Stimulated activated CD8-positive, alpha-beta memory T cell treated with anti-CD3 and anti-CD28 coated beads, Interleukin-15, amount 100 ng/mL, for 24 hours (primary cell): ENCODE measurements around the gene KRT7.
"Not testable (repeated sequence)": the region's sequence is repeated elsewhere in the genome, so short reads cannot be mapped to it uniquely, and the experiment has no call there.

Source experiments
- DNase-seq: peaks from one replicate; pipeline ENCODE4 v3.0.0-alpha.2; 2020; ENCODE audit warnings: low read depth

Gene KRT7

DNA sequence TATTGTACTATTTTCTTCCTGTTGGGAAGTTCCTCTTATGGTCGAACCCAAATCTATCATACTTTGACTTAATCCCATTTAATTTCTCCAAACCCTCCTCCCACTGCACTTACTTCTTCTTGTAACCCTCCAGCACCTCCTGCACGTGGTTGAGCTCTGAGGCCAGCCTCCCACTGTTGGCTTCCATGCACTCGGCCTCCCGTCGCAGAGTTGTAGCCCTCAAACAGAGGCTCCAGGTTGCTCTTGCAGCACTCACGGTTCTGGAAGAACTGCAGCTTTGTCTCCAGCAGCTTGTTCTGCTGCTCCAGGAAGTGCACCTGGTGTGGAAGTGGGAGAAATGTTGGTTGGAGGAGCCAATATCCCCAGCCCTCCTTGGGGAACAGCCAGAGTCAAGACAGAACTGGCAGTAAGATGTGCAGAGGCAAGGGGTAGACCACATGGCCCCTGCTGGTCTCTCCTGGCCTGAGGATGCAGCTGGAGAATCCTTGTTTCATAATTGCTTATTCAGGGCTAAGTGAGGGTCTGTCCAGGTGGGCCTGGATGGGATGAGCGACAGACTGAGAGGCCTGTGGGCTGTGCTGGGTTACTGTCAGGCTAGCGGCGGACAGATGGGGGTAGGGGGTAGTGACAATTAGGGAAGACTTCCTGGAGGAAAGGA, 23.0 kb downstream of the KRT7 start:
- DNase-seq = no peak

DNA sequence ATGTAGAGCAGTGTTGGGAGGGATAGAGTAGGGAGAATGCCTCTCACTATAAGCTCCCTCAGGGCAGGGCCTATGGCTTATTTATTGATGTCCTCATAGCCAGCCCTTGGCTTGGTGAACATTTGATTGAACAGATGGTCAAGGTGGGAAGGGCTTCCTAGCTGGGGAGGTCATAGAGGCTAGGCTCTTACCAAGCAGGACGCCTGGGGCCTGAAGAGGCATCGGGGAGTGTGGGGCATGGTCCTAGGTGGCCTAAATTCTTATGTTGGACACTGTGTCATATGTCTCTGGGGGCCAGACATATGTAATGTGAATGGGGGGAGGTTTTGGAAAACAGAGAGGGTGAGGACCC, 23.5 kb downstream of the KRT7 start:
- DNase-seq = no peak

DNA sequence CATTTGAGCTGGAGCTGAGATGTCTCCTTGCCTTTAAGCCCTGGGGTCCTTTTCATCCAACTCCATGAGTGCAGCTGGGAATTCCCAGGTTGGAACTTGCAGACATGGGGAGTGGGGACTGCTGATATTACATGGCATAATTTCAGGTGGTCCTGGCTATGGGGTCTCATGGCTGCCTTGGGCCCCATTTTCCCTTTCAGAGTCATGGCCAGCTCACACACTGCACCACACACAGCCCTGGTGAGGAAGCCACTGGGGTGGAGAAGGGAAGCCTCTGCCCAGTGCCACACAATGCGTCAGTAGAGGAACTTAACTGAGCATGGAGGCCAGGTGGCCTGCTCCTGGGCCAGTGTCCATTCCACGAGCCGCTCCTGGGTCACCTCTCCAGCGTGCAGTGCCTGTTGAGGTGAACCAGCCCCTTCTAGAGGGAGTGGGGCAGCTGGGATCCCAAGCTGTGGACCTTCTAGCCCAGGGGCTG, 24.1 kb downstream of the KRT7 start:
- DNase-seq = no peak

DNA sequence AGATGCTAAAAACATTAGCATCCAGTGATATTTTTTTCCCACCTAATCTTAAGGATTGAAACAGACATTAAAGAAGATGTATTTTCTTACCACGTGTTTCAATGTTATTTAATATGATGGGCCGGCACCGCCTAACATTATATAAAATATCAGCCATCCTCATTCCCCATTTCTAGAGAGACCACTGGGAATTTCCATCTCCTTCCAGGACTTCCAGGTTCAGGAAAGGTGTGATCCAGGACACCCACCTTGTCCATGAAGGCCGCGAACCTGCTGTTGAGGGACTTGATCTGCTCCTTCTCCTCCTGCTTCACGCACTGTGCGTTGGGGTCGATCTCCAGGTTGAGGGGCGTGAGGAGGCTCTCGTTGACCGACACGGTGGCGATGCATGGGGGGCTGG, 24.9 kb downstream of the KRT7 start:
- DNase-seq = not testable (repeated sequence)

DNA sequence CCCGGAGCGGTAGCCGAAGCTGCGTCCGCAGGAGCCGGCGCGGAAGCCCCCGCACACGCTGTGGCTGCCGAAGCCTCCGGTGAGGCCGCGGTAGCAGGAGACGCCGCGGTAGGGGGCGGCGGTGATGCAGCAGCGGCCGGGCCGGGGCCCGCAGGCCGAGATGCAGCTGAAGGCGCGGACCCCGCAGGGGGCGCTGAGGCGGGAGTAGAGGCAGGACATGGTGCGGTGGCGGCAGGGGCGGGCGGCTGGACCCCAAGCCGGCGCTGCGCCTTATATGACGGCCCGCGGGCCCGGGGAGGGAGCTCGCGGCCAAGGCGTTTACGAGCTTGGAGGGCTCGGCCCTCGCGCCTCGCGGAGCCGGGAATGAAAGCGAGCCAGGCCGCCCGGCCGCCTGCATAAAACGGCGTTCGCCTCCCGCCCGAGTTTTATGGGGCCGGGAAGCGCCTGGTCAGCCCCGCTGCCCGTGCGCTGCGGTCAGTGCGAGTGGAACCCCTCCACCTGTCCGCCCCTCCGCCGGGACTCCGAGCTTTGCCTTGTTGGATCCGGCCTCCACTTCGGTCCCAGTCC, 25.4 kb downstream of the KRT7 start:
- no peak for DNase-seq

DNA sequence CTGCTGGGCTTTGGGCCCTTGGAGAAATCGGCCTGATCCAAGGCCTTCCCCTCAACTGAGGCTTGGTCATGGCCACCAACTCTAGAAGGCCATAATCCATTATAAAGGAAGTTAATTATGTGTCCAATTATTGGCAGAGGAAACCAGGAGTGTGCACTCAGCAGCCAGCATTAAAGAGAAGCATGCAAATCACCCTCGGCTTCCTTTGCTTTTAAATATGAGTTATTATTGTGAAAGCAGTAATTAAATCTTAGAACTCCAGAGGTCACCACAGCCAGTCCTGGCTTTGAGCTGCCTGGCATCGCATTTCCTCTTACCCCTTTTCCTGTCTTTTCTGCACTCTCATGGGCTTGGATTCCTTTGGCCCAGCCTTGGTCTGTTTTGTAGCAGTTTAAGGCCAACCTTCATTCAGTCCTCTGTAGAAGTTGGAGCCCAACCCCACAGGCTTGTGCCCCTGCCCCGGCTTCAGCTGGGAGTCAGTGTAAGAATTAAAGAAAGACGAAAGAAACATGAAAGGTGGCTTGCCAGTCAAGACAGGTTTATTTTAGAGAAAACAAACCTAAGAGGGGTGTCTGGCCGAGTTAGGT, 26.7 kb downstream of the KRT7 start:
- DNase-seq = no peak

DNA sequence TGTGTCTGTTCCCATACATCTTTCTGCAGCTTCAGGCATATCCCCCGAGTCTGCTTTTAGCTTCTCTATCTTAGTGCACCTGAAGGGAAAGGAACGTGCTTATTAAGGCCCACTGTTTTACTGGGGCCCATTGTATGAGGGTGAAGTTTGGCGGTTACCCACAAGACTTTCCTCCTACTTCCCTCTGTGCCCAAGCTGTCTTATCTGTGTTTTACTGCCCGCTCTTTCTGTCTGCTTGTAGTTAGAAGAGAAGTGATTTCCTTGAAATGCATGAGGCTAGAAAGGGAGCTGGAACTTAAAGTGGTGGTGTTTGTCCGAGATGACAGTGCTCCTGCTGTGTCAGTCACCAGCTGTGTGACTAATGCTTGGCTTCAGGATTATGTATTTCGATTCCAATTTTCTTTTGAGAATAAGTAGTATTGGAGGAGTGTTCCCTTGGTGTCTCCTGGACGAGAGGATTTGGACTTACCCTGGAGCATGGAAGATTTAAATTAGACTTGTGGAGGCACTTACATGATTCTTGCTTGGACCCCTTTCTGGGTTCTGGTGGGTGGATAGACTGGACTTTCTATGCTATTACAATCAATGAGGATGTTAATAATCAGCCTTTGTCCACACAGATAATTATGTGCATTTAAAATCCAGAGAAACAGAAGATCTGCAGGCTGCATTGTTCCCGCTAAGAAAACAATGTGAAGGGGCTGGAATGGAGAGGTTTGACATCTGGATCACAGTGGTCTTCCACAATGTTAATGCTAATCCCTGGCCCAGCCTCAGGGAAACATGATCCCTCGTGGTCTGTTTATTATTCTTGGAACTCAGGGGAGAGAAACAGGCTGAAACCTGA, 27.5 kb downstream of the KRT7 start:
- no peak for DNase-seq

DNA sequence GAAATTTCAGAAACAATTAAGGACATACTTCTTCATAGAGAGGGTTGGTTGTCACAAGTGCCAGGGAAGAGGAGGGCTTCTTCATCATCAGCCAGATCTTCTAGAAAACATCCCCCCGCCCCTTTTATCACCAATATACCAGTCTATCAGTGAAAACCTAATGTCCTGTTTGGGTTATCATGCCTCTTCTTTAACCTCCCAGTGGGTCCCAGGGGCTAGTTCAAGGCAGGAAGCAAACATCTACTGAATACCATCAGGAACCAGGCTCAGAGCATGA, 28.1 kb downstream of the KRT7 start:
- DNase-seq = no peak

DNA sequence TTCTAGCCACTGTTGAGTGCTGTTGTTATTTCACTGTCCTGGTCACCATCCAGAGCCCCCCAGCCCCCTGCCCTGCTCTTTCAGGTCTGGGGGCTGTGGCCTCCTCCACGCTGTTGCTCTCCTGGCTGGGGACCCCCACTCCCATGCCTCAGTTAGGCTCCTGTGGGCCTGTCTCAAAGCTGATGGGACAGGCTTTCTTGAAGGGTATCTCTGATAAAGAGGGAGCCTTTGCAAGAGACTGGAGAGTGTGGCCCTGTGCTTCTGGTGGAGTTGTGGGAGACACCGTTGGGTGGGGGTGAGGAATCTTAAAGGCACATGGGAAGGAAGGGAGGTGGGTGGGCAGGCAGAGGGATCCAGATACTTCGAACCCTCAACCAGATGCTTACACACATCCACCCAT, 29.2 kb downstream of the KRT7 start:
- no peak for DNase-seq

DNA sequence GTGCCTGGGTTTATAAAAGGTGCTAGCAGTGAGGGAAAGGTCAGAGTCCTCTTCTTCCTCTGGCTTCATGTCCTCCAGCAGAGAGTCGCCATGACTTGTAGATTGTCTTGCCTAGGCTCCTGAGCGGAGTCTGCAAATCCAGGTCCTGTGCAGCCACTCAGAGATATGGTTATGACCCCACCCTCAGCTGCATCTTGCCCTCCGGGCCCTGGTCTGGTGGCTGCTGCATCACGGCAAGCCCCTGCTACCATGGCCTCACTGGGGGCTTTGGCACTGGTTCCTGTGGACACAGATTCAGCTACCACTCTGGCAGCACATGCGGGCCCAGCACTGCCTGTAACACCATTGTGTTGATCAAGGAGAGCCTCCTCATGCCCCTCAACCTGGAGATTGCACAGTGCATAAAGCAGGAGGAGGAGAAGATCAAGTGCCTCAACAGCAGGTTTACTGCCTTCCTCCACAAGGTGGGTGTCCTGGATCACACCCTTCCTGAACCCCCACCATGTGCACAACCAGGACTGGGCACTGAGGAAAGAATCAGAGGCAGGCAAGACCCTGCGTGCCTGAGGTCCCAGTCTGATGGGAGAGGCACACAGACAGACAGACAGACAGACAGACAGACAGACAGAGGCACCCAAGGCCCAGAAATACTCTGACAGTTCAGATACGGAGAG, 30.9 kb downstream of the KRT7 start:
- DNase-seq = no peak

DNA sequence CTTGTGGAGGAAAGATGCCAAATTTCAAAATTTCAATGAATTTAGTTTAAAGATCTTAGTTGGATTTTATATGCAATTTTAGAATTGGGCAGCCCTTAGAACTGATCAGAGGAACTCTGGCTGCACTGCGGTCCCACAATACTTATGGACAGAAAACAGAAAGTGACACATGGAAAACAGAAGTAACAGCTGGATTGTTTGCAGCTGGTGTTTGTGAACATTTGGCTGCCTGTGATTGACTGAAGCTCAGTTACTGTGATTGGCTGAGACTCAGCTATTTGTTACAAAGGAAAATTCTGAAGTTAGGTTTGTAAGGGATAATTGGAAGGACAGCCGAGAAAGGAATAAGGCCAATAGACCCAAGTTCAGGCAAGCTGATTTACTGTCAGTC, 31.4 kb downstream of the KRT7 start:
- DNase-seq = no peak

DNA sequence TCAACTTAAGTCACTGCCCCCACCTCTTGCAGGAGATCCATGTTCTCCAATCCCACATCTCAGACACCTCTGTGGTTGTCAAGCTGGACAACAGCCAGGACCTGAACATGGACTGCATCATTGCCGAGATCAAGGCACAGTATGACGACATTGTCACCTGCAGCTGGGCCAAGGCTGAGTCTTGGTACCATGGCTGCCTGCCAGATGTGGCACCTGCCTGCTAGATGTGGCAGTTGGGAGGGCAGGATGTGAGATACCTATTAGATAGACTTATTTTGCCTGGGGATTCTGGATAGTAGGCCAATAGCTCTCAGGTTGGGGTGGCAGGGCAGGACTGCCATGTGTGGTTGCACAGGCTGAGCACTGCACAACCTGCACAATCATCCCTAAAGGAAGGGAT, 33.5 kb downstream of the KRT7 start:
- no peak for DNase-seq

DNA sequence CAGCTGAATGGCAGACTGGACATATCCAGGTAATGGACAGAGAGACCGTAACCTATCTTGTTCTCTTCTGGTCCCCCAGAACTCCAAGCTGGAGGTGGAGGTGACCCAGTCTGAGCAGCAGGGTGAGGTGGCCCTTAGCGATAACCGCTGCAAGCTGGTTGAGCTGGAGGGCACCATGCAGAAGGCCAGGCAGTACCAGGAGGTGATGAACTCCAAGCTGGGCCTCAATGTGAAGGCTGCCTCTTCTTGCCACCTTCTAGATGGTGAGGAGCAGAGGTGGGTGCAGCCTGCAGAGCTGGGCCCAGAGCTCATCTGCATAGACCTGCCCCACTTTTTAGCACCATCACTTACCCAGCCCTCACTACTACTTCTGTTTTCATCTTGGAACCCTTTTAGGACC, 34.2 kb downstream of the KRT7 start:
- no peak for DNase-seq

DNA sequence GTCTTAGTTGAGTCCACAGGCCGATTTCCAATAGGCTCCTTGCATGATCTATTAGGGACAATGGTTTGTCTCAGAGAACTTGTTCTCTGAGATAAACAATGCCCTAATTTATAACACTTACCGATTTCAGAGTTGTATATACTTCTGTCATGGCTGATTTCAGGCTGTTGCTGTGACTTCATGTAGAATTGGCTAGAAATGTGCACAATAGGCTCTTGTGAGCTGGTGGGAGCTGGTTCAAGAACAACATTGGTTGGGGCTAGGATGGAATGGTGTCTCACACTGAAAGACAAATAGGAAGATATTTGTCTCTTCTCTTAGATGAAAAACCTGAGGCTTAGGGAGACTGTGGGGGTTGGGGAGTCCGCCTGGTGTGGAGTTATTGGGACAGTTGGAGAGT, 34.7 kb downstream of the KRT7 start:
- no peak for DNase-seq

DNA sequence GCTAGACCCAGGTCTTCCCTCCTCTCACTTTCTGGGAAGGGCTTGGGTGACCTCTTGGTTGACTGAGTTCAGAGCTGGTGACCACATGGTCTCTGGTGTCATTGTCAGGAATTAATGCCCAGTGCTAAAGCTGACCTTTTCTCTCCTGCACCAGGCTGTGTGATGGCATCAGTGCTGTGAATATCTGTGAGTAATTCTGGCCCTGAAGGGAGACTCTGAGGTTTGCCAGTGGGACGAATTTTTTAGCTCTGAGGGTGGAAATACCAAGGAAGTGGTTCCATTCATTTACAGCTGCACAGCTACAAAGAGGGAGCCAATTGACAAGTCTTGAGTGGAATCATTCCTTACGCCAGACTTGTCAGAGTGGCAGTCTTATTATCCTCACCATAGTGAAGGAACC, 35.2 kb downstream of the KRT7 start:
- no peak for DNase-seq

DNA sequence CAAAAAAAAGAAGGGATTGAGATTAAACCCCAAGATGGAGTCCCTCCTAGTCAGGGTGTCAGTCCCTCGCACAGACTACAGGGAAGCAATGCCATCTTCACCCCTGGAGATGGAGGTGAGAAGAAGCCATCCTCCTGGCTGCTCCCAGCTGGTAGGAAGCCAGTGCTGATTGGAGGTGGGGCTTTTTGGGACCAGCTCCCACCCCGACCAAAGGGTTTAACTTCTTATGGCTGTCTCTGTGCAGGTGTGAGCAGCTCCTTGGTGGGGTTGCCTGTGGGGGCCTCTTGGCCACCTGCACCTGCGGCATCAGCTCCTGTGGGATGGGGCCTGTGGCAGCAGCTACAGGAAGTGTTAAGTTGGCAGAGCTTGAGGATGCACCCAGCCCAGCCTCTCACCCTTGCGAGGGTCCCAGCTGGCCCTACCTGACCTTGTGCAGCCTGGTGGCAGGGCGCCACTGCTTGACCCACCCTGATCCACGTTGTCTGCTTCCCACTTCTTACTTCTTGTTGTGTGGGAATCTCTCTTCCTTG, 37.6 kb downstream of the KRT7 start:
- DNase-seq = no peak

DNA sequence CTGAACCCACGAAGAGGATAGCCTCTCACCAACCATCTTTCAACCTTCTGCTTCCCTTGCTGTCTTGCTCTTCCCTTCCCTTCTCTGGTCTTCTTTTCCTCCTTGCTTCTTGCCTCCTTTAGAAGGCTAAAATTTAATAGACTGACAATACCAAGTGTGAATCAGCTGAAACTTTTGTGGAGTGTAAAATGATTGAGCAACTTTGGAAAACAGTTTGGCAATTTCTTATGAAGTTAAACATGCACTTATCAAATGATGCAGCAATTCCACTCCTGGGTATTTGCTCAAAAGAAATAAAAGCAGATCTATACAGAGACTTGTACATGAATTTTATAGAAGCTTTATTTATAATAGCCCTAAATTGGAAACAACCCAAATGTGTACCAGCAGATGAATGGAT, 38.1 kb downstream of the KRT7 start:
- DNase-seq = no peak

DNA sequence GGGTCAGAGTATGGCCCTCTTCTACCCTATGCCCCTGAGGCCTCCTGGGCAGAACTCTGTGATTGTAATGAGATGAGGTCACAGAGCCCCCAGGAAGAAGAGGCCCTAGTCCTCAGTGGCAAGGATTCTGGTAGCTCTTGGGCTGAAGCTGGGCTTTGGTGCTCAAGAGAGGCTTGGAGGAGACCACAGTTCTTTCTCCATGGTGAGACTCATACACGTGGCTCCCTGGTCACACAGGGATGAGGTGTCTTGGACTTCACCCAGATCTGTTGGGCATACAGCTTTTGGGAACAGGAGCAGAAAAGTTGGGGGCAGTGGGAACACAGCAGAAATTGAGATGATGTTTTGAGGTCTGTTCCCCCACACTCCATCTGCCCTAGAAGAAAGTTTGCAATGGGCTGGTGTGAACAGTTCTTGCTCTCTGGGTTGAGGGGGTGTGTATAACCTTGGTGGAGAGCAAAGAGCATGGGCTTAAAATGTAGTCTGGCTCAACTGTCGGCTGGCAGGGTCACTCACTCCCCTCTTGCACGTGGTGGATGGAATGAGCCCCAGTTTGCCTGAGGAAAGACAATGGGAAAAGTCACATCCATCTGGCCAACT, 41.6 kb downstream of the KRT7 start, which contains the start of gene KRT86:
Gene KRT86, plus strand, starts transcription at position 125 of the 600 bp plus-strand sequence. CDS start 27,272 bp downstream, outside the sequence.
- no peak for DNase-seq

DNA sequence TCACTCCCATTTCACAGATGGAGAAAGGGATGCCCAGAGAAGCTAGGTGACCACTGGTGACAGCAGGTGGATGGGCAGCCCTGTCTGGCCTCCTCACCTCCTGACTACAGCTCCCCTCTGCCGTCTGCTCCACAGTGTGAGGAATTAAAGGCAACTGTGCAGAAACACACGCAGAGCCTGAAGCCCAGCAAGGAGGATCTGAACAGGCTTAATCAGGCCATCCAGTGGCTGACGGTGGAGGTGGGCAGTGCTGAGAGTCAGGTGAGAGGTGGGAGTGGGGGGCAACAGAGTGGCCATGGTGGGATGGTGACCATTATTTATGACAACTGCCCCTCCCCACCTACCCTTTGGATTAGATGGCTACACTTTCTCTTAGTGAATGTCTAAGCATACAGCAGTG, 42.6 kb downstream of the KRT7 start:
- DNase-seq = no peak

DNA sequence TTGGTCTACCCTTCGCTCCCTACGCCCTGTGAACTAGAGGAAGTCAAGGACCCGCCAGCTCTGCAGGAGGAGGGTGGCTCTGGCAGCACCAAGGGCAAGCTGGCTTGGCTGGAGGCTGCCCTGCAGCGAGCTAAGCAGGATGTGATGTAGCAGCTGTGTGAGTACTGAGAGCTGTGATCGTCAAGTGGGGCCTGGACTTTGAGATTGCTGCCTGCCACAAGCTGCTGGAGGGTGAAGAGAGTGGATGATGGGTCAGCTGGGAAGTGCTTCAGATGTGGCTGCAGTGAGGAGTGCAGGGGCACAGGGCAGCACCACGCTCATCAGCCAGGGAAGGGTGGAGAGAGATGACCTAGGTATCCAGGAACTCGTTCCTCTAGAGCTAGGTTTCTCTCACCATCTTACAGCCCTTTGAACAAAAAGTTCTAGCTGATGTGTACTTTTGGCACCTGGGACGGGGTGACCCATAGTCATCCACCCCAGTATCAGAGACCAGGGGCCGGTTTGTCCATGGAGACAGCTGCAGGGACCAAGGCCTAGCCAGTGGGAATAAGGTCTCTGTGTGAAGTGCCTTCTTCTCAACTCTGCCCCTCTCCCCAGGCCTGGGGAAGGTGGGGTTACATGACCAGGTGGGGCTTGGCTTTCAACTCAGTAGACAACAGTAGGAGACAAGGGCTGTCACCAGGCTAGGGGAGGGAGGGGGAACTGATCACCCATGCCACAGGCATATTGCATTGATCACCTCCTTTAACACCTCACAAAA, 44.6 kb downstream of the KRT7 start:
- no peak for DNase-seq
